ENCODE results near the gene GDAP2. TPM values are rescaled to one million over a fixed set of nuclear protein-coding genes. Genes with fewer than 3 reads are reported as not detected.

Gene GDAP2
- total RNA-seq, 1 donor from 2014 or later: 20.8 TPM

- H3K27me3 ChIP-seq (ENCODE audit: control insufficient read depth, insufficient read depth, low read length): no peaks in the 10 kb centered on the region
- DNase-seq (ENCODE audit: low read depth) (no peak), FAIRE-seq (no peak)
- H3K36me3 ChIP-seq (ENCODE audit: control insufficient read depth, insufficient read depth, low read length): no peaks in the 10 kb centered on the region
- TF ChIP-seq, protein P1, sequence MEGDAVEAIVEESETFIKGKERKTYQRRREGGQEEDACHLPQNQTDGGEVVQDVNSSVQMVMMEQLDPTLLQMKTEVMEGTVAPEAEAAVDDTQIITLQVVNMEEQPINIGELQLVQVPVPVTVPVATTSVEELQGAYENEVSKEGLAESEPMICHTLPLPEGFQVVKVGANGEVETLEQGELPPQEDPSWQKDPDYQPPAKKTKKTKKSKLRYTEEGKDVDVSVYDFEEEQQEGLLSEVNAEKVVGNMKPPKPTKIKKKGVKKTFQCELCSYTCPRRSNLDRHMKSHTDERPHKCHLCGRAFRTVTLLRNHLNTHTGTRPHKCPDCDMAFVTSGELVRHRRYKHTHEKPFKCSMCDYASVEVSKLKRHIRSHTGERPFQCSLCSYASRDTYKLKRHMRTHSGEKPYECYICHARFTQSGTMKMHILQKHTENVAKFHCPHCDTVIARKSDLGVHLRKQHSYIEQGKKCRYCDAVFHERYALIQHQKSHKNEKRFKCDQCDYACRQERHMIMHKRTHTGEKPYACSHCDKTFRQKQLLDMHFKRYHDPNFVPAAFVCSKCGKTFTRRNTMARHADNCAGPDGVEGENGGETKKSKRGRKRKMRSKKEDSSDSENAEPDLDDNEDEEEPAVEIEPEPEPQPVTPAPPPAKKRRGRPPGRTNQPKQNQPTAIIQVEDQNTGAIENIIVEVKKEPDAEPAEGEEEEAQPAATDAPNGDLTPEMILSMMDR (IDR thresholded peaks at IDR 0.05; ENCODE audit: insufficient read depth, low read length, severe bottlenecking): no peak
- no peak overlapping the region for H3K4me3 ChIP-seq (ENCODE audit: low read depth, low read length)
These were observed 114.3 kb downstream of the GDAP2 start for GRCh38 chr1:117814856-117815797.

Other genes starting within 250 kb of the GDAP2 start
- gene WDR3, start 118 bp upstream of the GDAP2 start, total RNA-seq: 14.5 and 38.2 TPM in 2 replicates

Data from bronchial epithelial cell (primary cell).